Heart left ventricle (tissue), 16 donors: ENCODE results near the gene RCOR2. TPM values are rescaled to one million over a fixed set of nuclear protein-coding genes. Genes with fewer than 3 reads are reported as not detected.

Experiments
- ATAC-seq, 4 donors: fragments of 200-7000 bp; cut with Tn5 transposase; one replicate each; pipeline ENCODE4 v1.9.1; 2020 to 2022; ENCODE audit warnings: moderate library complexity in 4 of 4, mild to moderate bottlenecking in 3 of 4, moderate number of reproducible peaks in 1 of 4
- DNase-seq, 5 donors: peaks; one replicate each; pipeline ENCODE4 v3.0.0-alpha.2; 2020
- H3K27ac ChIP-seq, 12 donors: fragments of 200-600 bp; sonication (generic) in 4 of 12; one replicate each; pipeline versions ENCODE4 v1.5.0 to v1.8.0; 2016 to 2022; ENCODE audit warnings: mild to moderate bottlenecking in 2 of 12
- H3K27me3 ChIP-seq, 9 donors: fragments of 200-600 bp; sonication (generic) in 2 of 9; one replicate each; pipeline versions ENCODE4 v1.5.1 to v1.8.0; 2016 to 2022; ENCODE audit warnings: mild to moderate bottlenecking in 3 of 9
- H3K36me3 ChIP-seq, 9 donors: fragments of 200-600 bp; sonication (generic) in 2 of 9; one replicate each; pipeline versions ENCODE4 v1.5.0 to v1.8.0; 2018 to 2022; ENCODE audit warnings: mild to moderate bottlenecking in 2 of 9
- H3K4me1 ChIP-seq, 12 donors: fragments of 200-600 bp; sonication (generic) in 4 of 12; one replicate each; pipeline versions ENCODE4 v1.5.0 to v1.8.0; 2016 to 2022; ENCODE audit warnings: mild to moderate bottlenecking in 3 of 12
- H3K4me3 ChIP-seq, 12 donors: fragments of 200-600 bp; sonication (generic) in 4 of 12; one replicate each; pipeline versions ENCODE4 v1.5.0 to v1.8.0; 2017 to 2022; ENCODE audit warnings: mild to moderate bottlenecking in 9 of 12, moderate library complexity in 4 of 12
- H3K9me3 ChIP-seq, 12 donors: fragments of 200-600 bp; sonication (generic) in 4 of 12; one replicate each; pipeline versions ENCODE4 v1.5.0 to v1.8.0; 2016 to 2022; ENCODE audit warnings: mild to moderate bottlenecking in 1 of 12
- CTCF ChIP-seq, 12 donors: fragments of 200-600 bp; sonication (generic) in 4 of 12; IDR thresholded peaks; one replicate each; pipeline versions ENCODE4 v1.5.0 to v1.8.0; 2018 to 2022; ENCODE audit warnings: antibody characterized with exemption in 12 of 12, mild to moderate bottlenecking in 5 of 12
- POLR2A ChIP-seq, 2 donors: fragments of 450-650 bp; IDR thresholded peaks; one replicate each; pipeline ENCODE4 v1.6.1; 2017; ENCODE audit warnings: antibody characterized with exemption in 2 of 2, mild to moderate bottlenecking in 2 of 2, moderate library complexity in 2 of 2
- WGBS, 4 donors: extraction: QIAGEN DNeasy Blood & Tissue Kit in 2 of 4; methylation state at CpG; one replicate each; pipeline versions ENCODE4 v1.1.5 to v1.1.7; 2013 to 2018; 5-methylcytosine and 5-hydroxymethylcytosine counted together
- intact Hi-C, 10 donors: fragments of 100-400 bp; cut with DNase I; formaldehyde crosslinking; loops; one replicate each; pipeline versions ENCODE4 v1.11.1 to v1.14.2; 2022
- polyA plus RNA-seq, 2 donors: library from polyadenylated mRNA; stranded (reverse); fragments of 200-250 nt; gene quantifications; one replicate each; pipeline ENCODE4 v1.2.3, GENCODE V29; 2013
- total RNA-seq, 9 donors: library from RNA; depleted of rRNA in 2 of 9; stranded (reverse); fragments of >200 nt in 2 of 9; fragmentation: NEBNext Ultra II Directional in 3 of 9; extraction: Animal tissue kit (Norgen Biotek cat#: 25700) in 3 of 9; gene quantifications; one replicate each; pipeline versions ENCODE4 v1.1.0 to v1.2.4, GENCODE V29; 2016 to 2023
- donor health status: ischemic (EF 13 %, LVEDD 7.1; RV severe dilation, severe dysfunction).
- donor health status: healthy with polysubstance abuse.
- donor health status: DM: no; HTN: yes; CAD: no.
- donor health status: DM: no; HTN: no; CAD: no.
- donor health status: ischemic (EF 25% LVEDD 6.9; RV normal size, moderate dysfunction).
- donor health status: ischemic (EF 25% LVEDD 5.7; RV mildly dilated, moderate dysfunction).
- donor health status: healthy.
- donor health status: DM: yes; HTN: yes; CAD: no.
- donor health status: ischemic (EF 35%, LVEDD 5.7; RV mildly dilated, moderate dysfunction).
- donor health status: nonischemic (EF 11% LVEDD 7.7; RV severe dilation, severe dysfunction).
- donor health status: DM: yes; HTN: yes; CAD: no.
- donor health status: PGD.
- donor health status: ischemic (EF 29% LVEDD 5.4; RV normal size, mild dysfunction).
- donor health status: nonischemic (EF 23%, LVEDD 6.1; RV moderate dilation, normal function).

RCOR2 gene
- total and polyA plus RNA-seq, 11 donors = 1.9 to 5.7 (median 4.2) TPM

DNA sequence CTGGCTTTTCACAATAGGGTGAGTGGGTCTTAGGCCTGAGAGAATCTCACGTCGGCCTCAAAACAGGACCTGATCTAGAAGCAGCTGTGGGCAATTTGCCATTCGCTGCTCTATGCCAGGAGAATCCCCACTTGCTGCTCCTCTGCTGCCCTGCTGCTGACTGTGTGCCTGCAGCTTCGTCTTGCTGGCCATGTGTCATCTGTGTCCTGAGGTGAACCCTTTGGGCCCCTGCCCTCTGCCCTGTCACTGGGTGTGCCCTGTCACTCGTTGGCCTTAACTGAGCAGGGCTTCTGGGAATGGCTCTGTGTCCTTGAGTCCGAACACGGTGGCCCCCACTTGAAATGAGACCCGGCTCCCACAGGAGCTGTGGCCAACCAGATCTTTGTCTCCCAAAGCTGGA lies 28.0 kb upstream of the RCOR2 start:
- peak; percentile 44 to 80 (median 74) for ATAC-seq

DNA sequence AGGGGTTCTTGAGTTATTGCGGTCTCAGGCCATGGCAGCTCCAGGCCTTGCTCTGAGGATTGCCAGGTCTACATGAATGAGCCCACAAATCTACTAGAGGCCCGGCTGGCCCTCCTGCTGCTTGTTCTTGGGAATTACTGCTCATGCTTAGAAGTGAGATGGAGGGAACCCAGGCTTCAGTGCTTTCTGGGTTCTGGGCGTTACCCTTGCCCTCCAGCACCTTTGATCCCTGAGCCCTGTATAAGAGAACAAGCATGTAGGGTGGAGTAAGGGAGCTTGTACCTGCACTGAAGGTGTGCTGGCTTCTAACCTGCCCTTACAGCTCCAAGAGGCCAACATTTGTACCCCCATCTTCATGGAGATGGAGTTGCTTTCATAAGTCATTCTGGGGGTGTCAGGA lies 25.8 kb upstream of the RCOR2 start:
- intact Hi-C loops = loop anchor here in 8 of 10 donors (5.0 to 10.0 kb wide), 5 partner anchors 36 to 178 kb away; partner anchors contain the start of gene ZFTA (in 5 of the 8)
- H3K27ac ChIP-seq = no peak overlapping the region
- H3K9me3 ChIP-seq = no peaks in the 10 kb centered on the region
- H3K4me1 ChIP-seq = peaks cover 0 to 53% (median 35%) of the 10 kb centered on the region in 12 donors
- H3K4me3 ChIP-seq = no peak overlapping the region
- no peak for TF ChIP-seq CTCF (IDR thresholded peaks at IDR 0.05)
- TF ChIP-seq POLR2A (IDR thresholded peaks at IDR 0.05) = no peak
- DNase-seq (no peak), ATAC-seq (no peak)
- peaks cover 0 to 19% (median 13%) of the 10 kb centered on the region in 9 donors for H3K36me3 ChIP-seq
- H3K27me3 ChIP-seq = no peaks in the 10 kb centered on the region
- 84 to 91% (median 86%) methylated on average over 3 of the region's 3 CpGs for WGBS, 4 donors

More for the DNA sequence above, 28.0 kb upstream of the RCOR2 start:
- WGBS, 4 donors = 30 to 38% (median 34%) methylated on average over 4 to 8 of the region's 8 CpGs
- H3K27me3 ChIP-seq = no peaks in the 10 kb centered on the region
- peak overlapping the region in 3 of 12 donors; percentile 25 to 46 (median 29) for H3K4me3 ChIP-seq
- H3K9me3 ChIP-seq = no peaks in the 10 kb centered on the region
- peaks cover 0 to 36% (median 26%) of the 10 kb centered on the region in 12 donors for H3K4me1 ChIP-seq
- H3K36me3 ChIP-seq = peaks cover 0 to 36% (median 21%) of the 10 kb centered on the region in 9 donors
- intact Hi-C loops = loop anchor here (1.0 to 10.0 kb wide), 9 partner anchors 38 to 180 kb away; partner anchors contain the start of gene ZFTA (in 9 of the 10)
- peak overlapping the region; percentile 12 to 83 (median 68) for H3K27ac ChIP-seq
- peak in 4 of 5 donors; percentile 43 to 73 (median 58) for DNase-seq
- TF ChIP-seq POLR2A (IDR thresholded peaks at IDR 0.05) (no peak), CTCF (IDR thresholded peaks at IDR 0.05) (no peak)

- peaks cover 0 to 10% (median 9%) of the 10 kb centered on the region in 9 donors for H3K36me3 ChIP-seq
- no peak for ATAC-seq
- no peaks in the 10 kb centered on the region for H3K27me3 ChIP-seq
- TF ChIP-seq POLR2A (IDR thresholded peaks at IDR 0.05) = no peak
- no peak for TF ChIP-seq CTCF (IDR thresholded peaks at IDR 0.05)
- peaks cover 0 to 53% (median 35%) of the 10 kb centered on the region in 12 donors for H3K4me1 ChIP-seq
- DNase-seq = no peak
- H3K27ac ChIP-seq = peak overlapping the region in 1 of 12 donors; percentile 50
- no peak overlapping the region for H3K4me3 ChIP-seq
- intact Hi-C loops = loop anchor here in 8 of 10 donors (5.0 to 10.0 kb wide), 5 partner anchors 35 to 177 kb away; partner anchors contain the start of gene ZFTA (in 5 of the 8)
- WGBS, 4 donors = 77 to 87% (median 81%) methylated on average over 4 of the region's 4 CpGs
- H3K9me3 ChIP-seq = no peaks in the 10 kb centered on the region
These were observed 24.9 kb upstream of the RCOR2 start for GRCh38 chr11:63941901-63942300.

GRCh38 chr11:63940786-63941185 lies 23.8 kb upstream of the RCOR2 start:
- Histone ChIP-seq H3K27me3 (no peaks in the 10 kb centered on the region), H3K27ac (peak overlapping the region in 5 of 12 donors; percentile 10 to 73 (median 37)), H3K36me3 (peaks cover 0 to 3% (median 0%) of the 10 kb centered on the region in 9 donors), H3K9me3 (no peaks in the 10 kb centered on the region), H3K4me1 (peaks cover 0 to 51% (median 35%) of the 10 kb centered on the region in 12 donors), H3K4me3 (no peak overlapping the region)
- TF ChIP-seq CTCF (IDR thresholded peaks at IDR 0.05) (no peak), POLR2A (IDR thresholded peaks at IDR 0.05) (no peak)
- DNase-seq (no peak), ATAC-seq (no peak)
- intact Hi-C loops = loop anchor here in 8 of 10 donors (5.0 to 10.0 kb wide), 5 partner anchors 33 to 176 kb away; partner anchors contain the start of gene ZFTA (in 5 of the 8)
- 70 to 74% (median 72%) methylated on average over 6 of the region's 6 CpGs for WGBS, 4 donors
